GM21423 (cell line): ENCODE results near the gene TSPEAR.
"Not testable (repeated sequence)": the region's sequence is repeated elsewhere in the genome, so short reads cannot be mapped to it uniquely, and the experiment has no call there.

Experiments used
- ATAC-seq: cut with Tn5 transposase; IDR thresholded peaks from one replicate; pipeline ENCODE4 v1.9.1; 2021; ENCODE audit warnings: mild to moderate bottlenecking, moderate library complexity; ENCODE audit not compliant: unreplicated experiment

The TSPEAR gene

DNA sequence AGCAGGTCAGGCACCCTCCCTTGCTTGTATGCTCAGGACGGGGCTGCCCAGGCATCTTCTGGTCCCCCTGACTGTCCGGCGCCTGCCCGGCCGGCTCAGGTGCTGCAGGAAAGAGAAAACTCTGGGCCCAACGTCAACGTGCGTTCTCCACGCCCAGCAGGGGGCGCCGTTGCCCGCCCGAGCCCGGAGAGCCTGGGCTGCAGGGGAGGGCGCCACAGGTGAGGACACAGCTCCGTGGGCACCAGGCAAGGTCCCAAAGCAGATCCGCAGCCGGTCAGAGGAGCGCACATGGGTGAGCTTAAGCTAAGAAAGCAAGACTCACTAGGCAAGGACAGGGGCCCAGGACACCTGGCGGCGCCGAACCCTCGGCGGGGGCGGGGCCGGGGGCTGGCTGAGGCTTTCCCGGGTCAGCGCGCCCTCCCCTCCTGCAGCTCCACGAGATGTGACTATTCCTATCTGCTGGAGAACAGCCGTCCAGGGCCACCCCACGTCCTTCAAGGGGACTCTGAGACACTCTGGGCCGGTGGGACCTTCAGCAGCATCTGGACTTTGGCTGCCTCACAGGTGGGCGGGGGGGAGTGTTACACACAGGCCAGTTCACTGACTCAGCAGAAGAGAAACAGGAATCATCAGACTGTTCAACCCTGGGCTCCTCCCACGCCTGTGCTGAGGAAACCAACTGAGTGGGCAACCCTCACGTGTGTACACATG is 200.7 kb downstream of the TSPEAR start:
- no peak for ATAC-seq

GRCh38 chr21:44510109-44510507 is 201.3 kb downstream of the TSPEAR start:
- no peak for ATAC-seq

GRCh38 chr21:44509539-44509938 is 201.8 kb downstream of the TSPEAR start:
- ATAC-seq: no peak

- no peak for ATAC-seq
Measured at GRCh38 chr21:44508711-44509445, 202.5 kb downstream of the TSPEAR start.

DNA sequence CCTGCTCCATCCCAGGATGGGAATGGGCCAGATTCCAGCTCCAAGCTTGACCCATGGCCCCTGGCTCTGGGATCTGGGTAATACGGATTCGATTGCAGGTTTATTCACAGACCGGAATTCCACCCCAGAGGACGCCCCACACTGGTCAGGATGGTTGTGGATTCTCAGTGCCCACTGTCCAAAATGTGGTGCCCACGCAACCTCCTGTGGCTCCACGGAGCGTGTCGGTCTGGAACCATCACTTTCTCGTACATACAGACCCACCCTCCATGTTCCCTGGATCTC is 203.0 kb downstream of the TSPEAR start:
- ATAC-seq: no peak

- ATAC-seq: no peak
Measured at GRCh38 chr21:44507673-44508425, 203.5 kb downstream of the TSPEAR start.

DNA sequence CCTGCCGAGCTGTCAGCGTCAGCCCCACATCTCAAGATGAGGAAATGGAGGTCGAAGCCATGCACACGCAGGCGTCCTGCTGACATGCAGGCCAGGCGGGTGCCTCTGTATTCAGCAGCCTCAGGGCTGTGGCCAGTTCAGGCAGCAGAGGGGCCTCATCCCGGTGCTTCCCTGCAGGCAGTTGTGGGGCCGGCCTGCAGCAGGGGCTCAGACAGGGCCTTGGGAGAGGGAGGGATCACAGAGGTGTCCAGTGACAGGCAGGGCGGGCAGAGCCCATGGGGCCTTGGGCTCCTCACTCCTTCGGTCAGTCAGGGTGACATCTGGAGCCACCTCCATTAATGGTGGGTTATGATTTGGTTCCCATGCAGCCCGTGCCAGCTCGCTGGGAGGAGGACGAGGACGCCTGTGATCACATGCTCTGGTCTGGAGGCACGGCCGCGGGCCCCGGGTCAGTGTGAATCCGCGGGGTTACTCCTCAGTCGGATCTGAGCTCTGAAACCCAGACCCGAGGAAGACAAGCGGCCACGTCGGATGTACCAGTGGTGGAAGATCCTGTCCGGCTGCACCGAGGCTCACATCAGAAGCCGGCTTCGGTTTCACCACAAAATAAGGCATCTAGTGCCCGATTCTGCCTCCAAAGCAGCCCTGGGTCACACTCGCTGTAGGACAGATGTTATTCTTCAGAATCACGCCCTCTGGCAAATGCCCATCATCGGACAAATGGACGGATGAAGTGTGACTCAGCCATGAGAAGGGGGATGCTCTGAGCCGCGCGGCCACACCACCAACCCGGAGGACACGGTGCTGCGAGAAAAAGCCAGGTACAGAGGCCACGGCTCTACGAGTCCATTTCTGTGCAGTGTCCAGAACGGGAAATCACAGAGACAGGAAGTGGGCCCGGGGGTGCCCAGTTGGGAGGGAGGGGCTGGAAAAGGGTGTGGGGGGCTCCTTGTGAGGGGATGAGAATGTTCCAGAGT is 204.8 kb downstream of the TSPEAR start:
- no peak for ATAC-seq

- no peak for ATAC-seq
Measured at GRCh38 chr21:44505673-44506278, 205.6 kb downstream of the TSPEAR start.

DNA sequence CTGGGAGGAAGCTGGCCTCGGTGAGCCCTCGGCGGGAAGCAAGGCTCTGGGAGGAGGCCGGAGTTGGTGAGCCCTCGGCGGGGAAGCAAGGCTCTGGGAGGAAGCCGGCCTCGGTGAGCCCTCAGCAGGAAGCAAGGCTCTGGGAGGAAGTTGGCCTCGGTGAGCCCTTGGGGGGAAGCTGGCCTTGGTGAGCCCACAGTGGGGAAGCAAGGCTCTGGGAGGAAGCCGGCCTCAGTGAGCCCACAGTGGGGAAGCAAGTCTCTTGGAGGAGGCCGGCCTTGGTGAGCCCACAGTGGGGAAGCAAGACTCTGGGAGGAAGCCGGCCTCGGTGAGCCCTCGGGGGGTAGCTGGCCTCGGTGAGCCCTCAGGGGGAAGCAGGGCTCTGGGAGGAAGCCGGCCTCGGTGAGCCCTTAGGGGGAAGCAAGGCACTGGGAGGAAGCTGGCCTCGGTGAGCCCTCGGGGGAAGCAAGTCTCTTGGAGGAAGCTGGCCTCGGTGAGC is 207.4 kb downstream of the TSPEAR start:
- ATAC-seq: no peak

- ATAC-seq: not testable (repeated sequence)
Measured at GRCh38 chr21:44503006-44503889, 208.1 kb downstream of the TSPEAR start.

DNA sequence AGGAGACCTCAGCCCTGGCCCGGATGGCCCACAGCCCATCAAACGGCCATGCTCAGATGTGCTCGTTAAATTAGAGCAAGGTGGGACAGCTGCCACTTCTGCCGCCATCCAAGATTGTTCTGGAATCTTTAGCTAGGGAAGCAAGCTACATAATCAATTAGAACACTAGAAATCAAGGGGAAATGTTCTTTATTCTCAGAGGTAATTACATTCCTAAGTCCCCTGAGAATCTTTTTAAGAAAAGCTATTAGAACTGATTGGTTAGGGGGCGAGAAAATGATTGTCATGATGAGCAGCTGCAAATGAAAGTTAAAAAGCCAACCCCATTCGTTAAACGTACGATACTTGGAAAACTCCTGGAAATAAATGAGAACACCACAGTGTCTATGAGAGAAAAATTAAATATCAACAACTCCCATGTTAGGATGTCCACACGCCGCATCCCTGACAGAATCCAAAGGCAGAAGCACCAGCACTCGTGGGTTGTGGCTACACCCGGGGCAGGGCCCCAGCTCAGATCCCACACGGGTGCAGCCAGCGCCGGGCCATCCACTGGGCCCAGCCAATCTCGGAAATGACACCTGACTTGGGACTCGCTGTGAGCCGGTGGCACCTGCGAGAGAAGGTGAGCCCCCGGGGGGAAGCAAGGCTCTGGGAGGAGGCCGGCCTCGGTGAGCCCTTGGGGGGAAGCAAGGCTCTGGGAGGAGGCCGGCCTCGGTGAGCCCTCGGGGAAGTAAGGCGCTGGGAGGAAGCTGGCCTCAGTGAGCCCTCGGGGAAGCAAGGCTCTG is 209.0 kb downstream of the TSPEAR start:
- no peak for ATAC-seq

GRCh38 chr21:44500111-44500510 is 211.3 kb downstream of the TSPEAR start:
- ATAC-seq: no peak

GRCh38 chr21:44499631-44500030 is 211.7 kb downstream of the TSPEAR start:
- ATAC-seq: no peak

GRCh38 chr21:44499211-44499560 is 212.2 kb downstream of the TSPEAR start:
- ATAC-seq: no peak

GRCh38 chr21:44498280-44499210 is 212.8 kb downstream of the TSPEAR start:
- no peak for ATAC-seq

GRCh38 chr21:44497703-44498126 is 213.7 kb downstream of the TSPEAR start:
- ATAC-seq: no peak
